Neural progenitor cell (in vitro differentiated cells): ENCODE data around the gene MAGI2. TPM values are rescaled to one million over a fixed set of nuclear protein-coding genes. Genes with fewer than 3 reads are reported as not detected.

Experiments used
- DNase-seq: peaks from one replicate; pipeline ENCODE4 v3.0.0-alpha.2; 2016; ENCODE audit warnings: low spot score
- H2AFZ ChIP-seq: fragments of 200-600 bp; sonication (generic); replicated peaks from 2 replicates; pipeline ENCODE4 v1.6.1; 2016; ENCODE audit warnings: antibody characterized with exemption
- H3F3A ChIP-seq: fragments of 200-600 bp; sonication (generic); 2 replicates; pipeline ENCODE4 v1.6.1; 2016; ENCODE audit warnings: antibody characterized with exemption, low read depth
- H3K27ac ChIP-seq: fragments of 200-600 bp; sonication (generic); 2 replicates; pipeline ENCODE4 v1.5.1; 2016; ENCODE audit warnings: mild to moderate bottlenecking
- H3K27me3 ChIP-seq: fragments of 200-600 bp; sonication (generic); 2 replicates; pipeline ENCODE4 v1.6.1; 2016; ENCODE audit warnings: mild to moderate bottlenecking, moderate library complexity
- H3K36me3 ChIP-seq: fragments of 200-600 bp; sonication (generic); 2 replicates; pipeline ENCODE4 v1.5.1; 2016
- H3K4me1 ChIP-seq: fragments of 200-600 bp; sonication (generic); 2 replicates; pipeline ENCODE4 v1.6.1; 2016; ENCODE audit warnings: mixed run types
- H3K4me2 ChIP-seq: fragments of 200-600 bp; sonication (generic); 2 replicates; pipeline ENCODE4 v1.6.1; 2016
- H3K4me3 ChIP-seq: fragments of 200-600 bp; sonication (generic); 2 replicates; pipeline ENCODE4 v1.5.1; 2016
- H3K79me2 ChIP-seq: fragments of 200-600 bp; sonication (generic); 2 replicates; pipeline ENCODE4 v1.6.1; 2016; ENCODE audit warnings: low read depth
- H3K9ac ChIP-seq: fragments of 200-600 bp; sonication (generic); 2 replicates; pipeline ENCODE4 v1.6.1; 2016
- H3K9me3 ChIP-seq: fragments of 200-600 bp; sonication (generic); 2 replicates; pipeline ENCODE4 v1.5.1; 2016; ENCODE audit warnings: low read depth
- H4K20me1 ChIP-seq: fragments of 200-600 bp; sonication (generic); 2 replicates; pipeline ENCODE4 v1.6.1; 2016; ENCODE audit warnings: low read depth
- H3K27ac Mint-ChIP-seq: 3 replicates; pipeline ENCODE4 v1.8.0; 2021; ENCODE audit warnings: mixed read lengths
- H3K27me3 Mint-ChIP-seq: 2 replicates; pipeline ENCODE4 v1.8.0; 2022; ENCODE audit warnings: low read depth, mild to moderate bottlenecking, inconsistent platforms, moderate library complexity, mixed read lengths; ENCODE audit not compliant: insufficient read depth
- H3K36me3 Mint-ChIP-seq: 3 replicates; pipeline ENCODE4 v1.8.0; 2021; ENCODE audit warnings: mixed read lengths
- H3K4me1 Mint-ChIP-seq: 3 replicates; pipeline ENCODE4 v1.8.0; 2021; ENCODE audit warnings: mixed read lengths
- H3K4me3 Mint-ChIP-seq: 3 replicates; pipeline ENCODE4 v1.8.0; 2021; ENCODE audit warnings: mild to moderate bottlenecking, moderate library complexity, mixed read lengths
- H3K9me3 Mint-ChIP-seq: 3 replicates; pipeline ENCODE4 v1.8.0; 2020; ENCODE audit warnings: mixed read lengths
- EZH2 ChIP-seq: fragments of 200-600 bp; sonication (generic); IDR thresholded peaks from 2 replicates; pipeline ENCODE4 v1.6.1; 2017; ENCODE audit warnings: antibody characterized with exemption, mild to moderate bottlenecking, moderate library complexity
- EZH2phosphoT487 ChIP-seq: fragments of 200-600 bp; sonication (generic); IDR thresholded peaks from 2 replicates; pipeline ENCODE4 v1.6.1; 2017; ENCODE audit warnings: antibody characterized with exemption
- total RNA-seq: library from RNA; depleted of rRNA; stranded (reverse); fragments of >200 nt; gene quantifications from 2 replicates; pipeline ENCODE4 v1.2.3, GENCODE V29; 2015; ENCODE audit warnings: low replicate concordance
- TF ChIP-seq, protein P1 (sequence below): fragments of 200-600 bp; sonication (generic); IDR thresholded peaks from 2 replicates; pipeline ENCODE4 v1.5.1; 2017; ENCODE audit warnings: antibody characterized with exemption, mild to moderate bottlenecking

Gene MAGI2
- total RNA-seq, 1 donor from 2014 or later, result 5.8 TPM

DNA sequence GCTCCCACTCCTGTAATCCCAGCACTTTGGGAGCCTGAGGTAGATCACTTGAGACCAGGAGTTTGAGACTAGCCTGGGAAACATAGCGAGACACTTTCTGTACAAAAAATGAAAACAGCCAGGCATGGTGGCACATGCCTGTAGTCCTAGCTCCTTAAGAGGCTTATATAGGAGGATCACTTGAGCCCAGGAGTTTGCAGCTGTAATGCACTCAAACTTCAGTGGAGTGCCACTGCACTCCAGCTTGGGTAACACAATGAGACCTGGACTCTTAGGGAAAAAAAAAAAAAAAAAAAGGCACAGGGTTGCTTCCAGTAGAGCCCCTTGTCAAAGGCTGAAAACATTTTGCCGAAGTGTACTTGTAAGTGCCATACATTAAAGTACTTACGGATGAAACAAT, 1459.6 kb downstream of the MAGI2 start:
- no peaks in the 10 kb centered on the region for H3K36me3 ChIP-seq
- no peak for TF ChIP-seq EZH2
- TF ChIP-seq, protein P1, sequence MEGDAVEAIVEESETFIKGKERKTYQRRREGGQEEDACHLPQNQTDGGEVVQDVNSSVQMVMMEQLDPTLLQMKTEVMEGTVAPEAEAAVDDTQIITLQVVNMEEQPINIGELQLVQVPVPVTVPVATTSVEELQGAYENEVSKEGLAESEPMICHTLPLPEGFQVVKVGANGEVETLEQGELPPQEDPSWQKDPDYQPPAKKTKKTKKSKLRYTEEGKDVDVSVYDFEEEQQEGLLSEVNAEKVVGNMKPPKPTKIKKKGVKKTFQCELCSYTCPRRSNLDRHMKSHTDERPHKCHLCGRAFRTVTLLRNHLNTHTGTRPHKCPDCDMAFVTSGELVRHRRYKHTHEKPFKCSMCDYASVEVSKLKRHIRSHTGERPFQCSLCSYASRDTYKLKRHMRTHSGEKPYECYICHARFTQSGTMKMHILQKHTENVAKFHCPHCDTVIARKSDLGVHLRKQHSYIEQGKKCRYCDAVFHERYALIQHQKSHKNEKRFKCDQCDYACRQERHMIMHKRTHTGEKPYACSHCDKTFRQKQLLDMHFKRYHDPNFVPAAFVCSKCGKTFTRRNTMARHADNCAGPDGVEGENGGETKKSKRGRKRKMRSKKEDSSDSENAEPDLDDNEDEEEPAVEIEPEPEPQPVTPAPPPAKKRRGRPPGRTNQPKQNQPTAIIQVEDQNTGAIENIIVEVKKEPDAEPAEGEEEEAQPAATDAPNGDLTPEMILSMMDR, result no peak
- Mint-ChIP-seq H3K36me3 (no peaks in the 10 kb centered on the region), H3K4me1 (peaks cover 22% of the 10 kb centered on the region), H3K9me3 (peaks cover 3% of the 10 kb centered on the region), H3K4me3 (no peak overlapping the region), H3K27ac (no peak overlapping the region), H3K27me3 (peaks cover 2% of the 10 kb centered on the region)
- H4K20me1 ChIP-seq, result no peaks in the 10 kb centered on the region
- no peak overlapping the region for H3K4me3 ChIP-seq
- H3K9me3 ChIP-seq, result no peaks in the 10 kb centered on the region
- H2AFZ ChIP-seq, result peak overlapping the region; percentile 30
- H3K4me2 ChIP-seq, result no peak overlapping the region
- H3K4me1 ChIP-seq, result no peaks in the 10 kb centered on the region
- H3K79me2 ChIP-seq, result no peaks in the 10 kb centered on the region
- no peak overlapping the region for H3K9ac ChIP-seq
- H3F3A ChIP-seq, result no peaks in the 10 kb centered on the region
- no peak for DNase-seq
- no peak overlapping the region for H3K27ac ChIP-seq
- no peaks in the 10 kb centered on the region for H3K27me3 ChIP-seq

DNA sequence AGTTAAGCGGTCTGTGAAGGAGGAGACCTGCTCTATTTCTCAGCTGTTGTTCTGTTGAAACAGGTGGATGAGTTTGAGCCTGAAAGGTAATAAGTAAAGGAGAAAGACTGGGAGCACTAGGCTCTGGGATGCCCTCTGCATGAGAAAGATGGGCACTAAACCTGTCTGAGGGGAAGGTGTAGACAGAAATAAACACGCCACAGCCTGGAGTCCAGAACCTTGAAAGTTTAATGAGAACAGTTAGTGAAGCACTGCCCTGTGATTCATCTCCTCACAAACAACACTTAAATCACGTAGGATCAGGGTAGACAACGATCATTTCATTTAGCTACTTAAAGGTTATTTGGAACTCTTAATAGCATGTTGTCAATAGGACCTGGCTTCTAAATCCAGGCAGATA, 1461.8 kb downstream of the MAGI2 start:
- no peak overlapping the region for H3K4me3 Mint-ChIP-seq
- Histone ChIP-seq H3K9ac (no peak overlapping the region), H3K4me1 (no peaks in the 10 kb centered on the region), H3K36me3 (no peaks in the 10 kb centered on the region), H3K27ac (no peak overlapping the region), H3K4me3 (no peak overlapping the region), H3K4me2 (no peak overlapping the region), H3K9me3 (no peaks in the 10 kb centered on the region), H3K79me2 (no peaks in the 10 kb centered on the region), H3F3A (no peaks in the 10 kb centered on the region), H2AFZ (no peak overlapping the region), H3K27me3 (no peaks in the 10 kb centered on the region), H4K20me1 (no peaks in the 10 kb centered on the region)
- TF ChIP-seq EZH2phosphoT487 (no peak), EZH2 (no peak)
- TF ChIP-seq, protein P1, result no peak
- H3K36me3 Mint-ChIP-seq, result no peaks in the 10 kb centered on the region
- no peak for DNase-seq
- H3K4me1 Mint-ChIP-seq, result peaks cover 22% of the 10 kb centered on the region
- peaks cover 3% of the 10 kb centered on the region for H3K9me3 Mint-ChIP-seq
- no peaks in the 10 kb centered on the region for H3K27me3 Mint-ChIP-seq
- peak overlapping the region; percentile 12 for H3K27ac Mint-ChIP-seq

DNA sequence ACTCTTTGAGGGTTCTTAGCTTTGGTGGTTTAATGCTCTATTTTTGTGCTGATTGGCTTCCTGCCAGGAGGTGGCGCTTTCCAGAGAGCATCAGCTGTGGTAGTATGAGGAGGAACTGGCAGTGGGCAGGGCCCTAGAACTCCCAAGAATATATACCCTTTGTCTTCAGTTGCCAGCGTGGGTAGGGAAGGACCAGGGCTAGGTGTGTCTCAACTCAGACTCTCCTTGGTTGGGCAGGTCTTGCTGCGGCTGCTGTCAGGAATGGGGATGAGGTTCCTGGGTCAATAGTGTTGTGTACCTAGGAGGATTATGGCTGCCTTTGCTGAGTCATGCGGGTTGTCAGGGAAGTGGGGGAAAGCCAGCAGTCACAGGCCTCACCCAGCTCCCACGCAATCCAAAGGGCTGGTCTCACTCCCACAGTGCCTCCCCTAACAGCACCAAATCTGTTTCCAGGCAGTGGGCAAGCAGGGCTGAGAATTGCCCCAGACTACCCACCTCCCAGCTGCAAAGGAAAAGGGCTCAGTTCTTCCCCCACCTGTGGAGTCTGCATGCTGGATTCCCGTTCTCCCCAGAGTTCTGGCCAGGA, 1463.4 kb downstream of the MAGI2 start:
- peaks cover 4% of the 10 kb centered on the region for H3K9me3 Mint-ChIP-seq
- Histone ChIP-seq H3K27ac (no peak overlapping the region), H4K20me1 (no peaks in the 10 kb centered on the region), H3K4me2 (no peak overlapping the region), H3K9ac (no peak overlapping the region), H3K4me3 (no peak overlapping the region), H3K36me3 (no peaks in the 10 kb centered on the region), H2AFZ (peak overlapping the region; percentile 76), H3K27me3 (no peaks in the 10 kb centered on the region), H3K79me2 (no peaks in the 10 kb centered on the region), H3F3A (no peaks in the 10 kb centered on the region), H3K4me1 (no peaks in the 10 kb centered on the region), H3K9me3 (no peaks in the 10 kb centered on the region)
- no peak overlapping the region for H3K4me3 Mint-ChIP-seq
- no peaks in the 10 kb centered on the region for H3K36me3 Mint-ChIP-seq
- DNase-seq, result no peak
- H3K27me3 Mint-ChIP-seq, result no peaks in the 10 kb centered on the region
- TF ChIP-seq, protein P1, result peak; percentile 57
- no peak for TF ChIP-seq EZH2phosphoT487
- H3K4me1 Mint-ChIP-seq, result peaks cover 21% of the 10 kb centered on the region
- H3K27ac Mint-ChIP-seq, result no peak overlapping the region
